NCI-H146 (cell line): ENCODE measurements around the gene CCDC33.

ENCODE experiments used
- DNase-seq: peaks from one replicate; lab custom pipeline; 2025; lab: John Stamatoyannopoulos, UW

The CCDC33 gene

DNA sequence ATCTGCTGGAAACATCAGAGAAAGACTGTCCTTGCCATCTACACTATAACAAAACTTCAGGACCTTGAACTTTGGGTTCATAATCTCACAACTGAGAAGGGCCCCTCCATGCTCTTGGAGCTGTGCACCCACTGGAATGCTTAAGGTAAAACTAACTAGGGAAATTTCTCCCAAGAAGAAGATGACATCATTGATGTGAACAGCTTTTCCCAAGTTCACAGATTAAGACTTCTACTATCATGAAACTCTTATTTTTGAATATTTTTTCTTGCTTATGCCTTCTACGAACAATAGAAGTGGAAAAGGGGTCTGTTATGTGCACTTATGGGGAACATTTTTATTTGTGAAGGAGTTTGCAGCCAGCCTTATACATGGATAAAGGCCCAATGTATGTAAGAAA is 126.4 kb downstream of the CCDC33 start:
- no peak for DNase-seq

GRCh38 chr15:74364936-74365597 is 128.9 kb downstream of the CCDC33 start:
- DNase-seq: no peak

DNA sequence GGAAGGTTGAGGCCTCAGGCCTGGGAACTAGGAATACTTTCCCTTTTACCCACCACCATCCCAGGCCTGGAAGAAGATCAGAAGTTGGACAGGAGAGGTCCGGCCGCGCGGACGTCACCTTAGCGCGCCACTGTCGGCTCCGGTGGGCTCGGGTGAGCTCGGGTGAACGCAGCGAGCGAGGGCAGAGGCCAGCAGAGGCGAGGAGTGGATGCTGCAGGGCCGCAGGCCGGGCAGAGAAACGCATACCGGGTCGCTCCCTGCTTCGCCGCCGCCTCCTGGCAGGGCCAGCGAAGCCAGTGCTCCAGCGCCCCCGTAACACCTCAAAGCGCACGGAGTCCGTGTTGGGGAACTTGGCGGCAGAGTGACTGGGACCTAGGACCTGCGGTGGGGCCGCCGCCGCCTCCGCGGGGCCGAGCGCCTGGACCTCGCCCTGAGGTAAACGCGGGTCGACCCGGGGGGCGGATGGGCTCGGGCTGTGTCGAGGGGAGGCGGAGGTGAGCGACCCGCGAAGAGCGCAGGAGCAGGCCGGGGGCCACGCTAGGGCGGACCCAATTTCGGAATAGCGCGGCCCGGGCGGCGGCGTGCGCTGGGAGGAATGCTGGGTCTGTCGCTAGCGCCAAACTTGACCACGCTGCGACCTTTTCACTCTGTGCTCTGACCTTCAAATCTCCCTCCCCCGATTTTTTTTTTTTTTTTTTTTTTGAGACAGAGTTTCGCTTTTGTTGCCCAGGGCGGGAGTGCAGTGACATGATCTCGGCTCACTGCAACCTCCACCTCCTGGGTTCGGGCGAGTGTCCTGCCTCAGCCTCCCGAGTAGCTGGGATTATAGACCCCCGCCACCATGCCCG is 129.7 kb downstream of the CCDC33 start:
- no peak for DNase-seq

- no peak for DNase-seq
These were observed 131.2 kb downstream of the CCDC33 start, which contains the start of gene CYP11A1 for GRCh38 chr15:74367296-74367854. Gene CYP11A1 (minus strand): TSS chr15:74367646. CDS start chr15:74367585, 61 bp downstream.

GRCh38 chr15:74368121-74368520 is 132.0 kb downstream of the CCDC33 start:
- no peak for DNase-seq

DNA sequence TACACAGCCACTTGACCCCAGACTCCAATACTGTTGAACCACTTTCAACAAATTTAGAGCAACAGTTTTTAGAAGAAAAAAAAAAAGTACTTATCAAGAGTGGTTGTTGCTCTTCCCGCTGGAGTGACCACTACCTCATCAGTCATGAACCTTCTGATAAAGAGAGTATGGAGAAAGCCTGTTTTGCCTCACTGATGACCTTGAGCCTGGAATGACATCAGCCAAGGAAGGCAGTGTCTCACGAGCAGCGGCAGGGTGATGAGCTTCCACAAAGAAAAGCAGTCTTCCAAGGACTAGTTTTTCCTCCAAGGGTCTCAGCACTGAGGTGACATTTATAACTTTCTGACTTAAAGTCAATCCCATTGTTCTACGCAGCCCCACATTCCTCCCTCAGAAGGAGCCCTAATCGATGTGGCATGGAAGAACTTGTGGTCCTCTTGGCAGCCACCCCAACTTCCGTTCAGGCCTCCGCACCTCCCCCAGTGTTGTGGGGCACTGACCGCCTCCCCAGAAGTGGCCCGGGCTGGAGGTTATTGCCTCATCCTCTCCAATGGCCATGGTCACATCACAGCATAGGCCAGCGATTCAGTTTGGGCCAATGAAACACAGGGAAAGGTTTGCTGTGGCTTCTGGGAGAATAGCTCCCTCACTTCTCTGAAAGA is 133.1 kb downstream of the CCDC33 start:
- DNase-seq: no peak

GRCh38 chr15:74369756-74370155 is 133.6 kb downstream of the CCDC33 start:
- no peak for DNase-seq

GRCh38 chr15:74370471-74370870 is 134.3 kb downstream of the CCDC33 start:
- no peak for DNase-seq

DNA sequence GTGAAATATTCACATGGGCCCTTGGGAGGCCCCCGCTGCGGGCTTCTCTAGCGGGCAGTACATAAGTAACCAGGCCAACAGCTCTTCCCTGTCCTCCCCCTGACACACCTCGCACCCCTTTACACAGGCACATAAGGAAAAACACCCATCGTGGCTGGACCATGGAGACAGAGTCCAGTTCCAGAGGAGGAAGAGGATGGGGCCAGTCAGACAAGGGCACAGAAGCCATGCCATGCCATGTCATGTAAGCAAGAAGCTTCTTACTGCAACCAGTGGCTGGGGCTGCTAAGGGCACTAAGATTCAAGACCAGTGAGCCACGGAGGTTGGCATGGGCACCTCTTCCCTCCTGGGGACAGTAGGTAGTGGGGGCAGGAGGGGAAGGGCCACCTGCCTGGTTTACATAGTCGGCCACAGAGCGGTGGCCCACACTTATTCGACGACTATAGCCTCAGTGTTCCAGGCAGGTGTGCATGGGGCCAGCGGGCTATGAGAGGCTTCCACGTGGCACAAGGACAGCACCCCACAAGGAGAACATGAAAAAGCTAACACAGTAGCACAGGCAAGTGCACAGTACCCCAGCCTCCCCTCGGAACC is 137.0 kb downstream of the CCDC33 start:
- DNase-seq: peak; percentile 15

DNA sequence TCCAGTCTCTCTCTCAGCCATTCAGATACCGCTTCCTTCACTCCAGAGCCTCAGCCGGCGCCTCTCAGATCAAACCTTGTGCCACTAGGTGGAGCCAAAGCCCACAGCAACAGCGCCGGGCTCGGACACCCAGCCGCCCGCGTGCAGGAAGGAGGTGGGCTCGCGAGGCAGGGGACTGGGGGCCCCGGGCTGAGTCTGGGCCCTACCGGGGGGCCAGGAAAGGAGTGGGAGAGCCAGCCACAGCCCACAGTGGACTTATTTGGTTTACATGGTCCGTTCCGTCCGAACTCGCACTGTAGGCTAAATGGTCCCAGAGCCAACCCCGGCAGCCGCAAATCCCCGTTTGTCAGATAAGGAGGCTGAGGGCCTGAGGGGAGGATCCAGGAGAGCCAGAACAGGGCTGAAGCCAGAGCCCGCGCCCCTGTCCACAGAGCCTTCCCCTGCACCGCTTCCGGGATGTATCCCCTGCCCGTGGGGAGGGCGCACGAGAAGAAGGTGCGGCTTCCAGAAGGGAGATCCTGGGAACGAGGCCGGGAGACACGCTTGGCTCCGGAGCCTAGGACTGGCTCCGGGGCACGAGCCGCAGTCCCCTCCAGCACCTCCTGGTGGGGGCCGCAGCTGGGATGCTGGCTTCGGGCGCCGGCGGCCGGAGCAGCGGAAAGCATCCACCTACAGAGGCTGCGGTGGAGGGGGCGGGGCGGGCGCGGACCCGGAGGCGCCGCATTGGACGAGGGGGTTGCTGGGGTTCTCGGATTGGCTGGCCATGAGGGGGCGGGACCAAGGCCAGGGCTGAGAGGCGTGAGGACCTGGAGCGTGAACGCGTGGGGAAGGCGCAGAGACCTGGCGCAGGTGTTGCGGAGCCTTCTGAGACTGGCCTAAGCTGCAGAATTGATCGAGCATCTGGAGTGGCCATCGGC is 137.9 kb downstream of the CCDC33 start:
- peak; percentile 94 for DNase-seq

DNA sequence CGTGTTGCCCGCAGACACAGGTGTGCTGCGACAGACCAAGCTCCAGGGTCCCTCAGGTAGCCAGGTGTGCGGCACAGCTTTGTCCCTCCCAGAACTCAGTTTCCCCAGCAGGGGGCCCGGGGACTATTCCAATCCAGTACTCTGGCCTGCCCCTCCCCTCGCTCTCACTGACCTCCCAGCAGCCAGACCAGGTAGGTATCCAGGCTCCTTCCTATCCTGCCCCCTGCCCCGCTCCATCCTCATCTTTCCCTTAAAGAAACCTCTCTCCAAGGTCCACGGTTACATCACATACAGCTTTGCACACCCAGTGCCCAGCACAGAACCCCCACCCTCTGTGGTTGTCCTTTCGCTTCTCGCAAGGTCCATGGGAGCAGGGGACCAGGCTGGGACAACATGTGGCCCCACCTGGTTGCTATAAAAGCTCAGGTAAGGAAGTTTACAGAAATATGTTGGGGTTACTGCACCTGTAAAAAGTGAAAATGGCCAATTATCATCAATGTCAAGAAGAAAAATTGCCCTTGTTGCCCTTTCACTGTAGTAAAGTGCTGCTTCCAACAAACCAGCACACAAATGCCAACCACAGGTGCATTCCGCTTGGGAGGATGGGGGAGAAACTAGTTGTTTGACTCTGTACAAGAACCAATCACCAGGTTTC is 138.6 kb downstream of the CCDC33 start:
- DNase-seq: no peak

DNA sequence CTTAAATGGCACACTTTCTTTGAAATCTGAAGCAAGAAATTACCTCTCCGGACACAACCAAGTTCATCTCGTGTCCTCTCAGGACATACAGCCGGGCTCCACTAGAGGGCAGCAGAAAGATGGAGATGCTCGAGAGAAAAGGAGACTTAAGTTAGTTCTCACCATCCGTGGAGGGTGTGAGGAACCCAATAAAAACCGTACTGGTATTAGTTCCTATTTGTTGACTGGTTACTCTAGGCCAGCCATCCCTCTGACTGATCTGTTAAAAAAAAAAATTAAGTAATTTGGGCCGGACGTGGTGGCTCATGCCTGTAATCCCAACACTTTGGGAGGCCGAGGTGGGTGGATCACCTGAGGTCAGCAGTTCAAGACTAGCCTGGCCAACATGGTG is 139.2 kb downstream of the CCDC33 start:
- DNase-seq: peak; percentile 73

- no peak for DNase-seq
These were observed 140.1 kb downstream of the CCDC33 start for GRCh38 chr15:74376226-74376625.

DNA sequence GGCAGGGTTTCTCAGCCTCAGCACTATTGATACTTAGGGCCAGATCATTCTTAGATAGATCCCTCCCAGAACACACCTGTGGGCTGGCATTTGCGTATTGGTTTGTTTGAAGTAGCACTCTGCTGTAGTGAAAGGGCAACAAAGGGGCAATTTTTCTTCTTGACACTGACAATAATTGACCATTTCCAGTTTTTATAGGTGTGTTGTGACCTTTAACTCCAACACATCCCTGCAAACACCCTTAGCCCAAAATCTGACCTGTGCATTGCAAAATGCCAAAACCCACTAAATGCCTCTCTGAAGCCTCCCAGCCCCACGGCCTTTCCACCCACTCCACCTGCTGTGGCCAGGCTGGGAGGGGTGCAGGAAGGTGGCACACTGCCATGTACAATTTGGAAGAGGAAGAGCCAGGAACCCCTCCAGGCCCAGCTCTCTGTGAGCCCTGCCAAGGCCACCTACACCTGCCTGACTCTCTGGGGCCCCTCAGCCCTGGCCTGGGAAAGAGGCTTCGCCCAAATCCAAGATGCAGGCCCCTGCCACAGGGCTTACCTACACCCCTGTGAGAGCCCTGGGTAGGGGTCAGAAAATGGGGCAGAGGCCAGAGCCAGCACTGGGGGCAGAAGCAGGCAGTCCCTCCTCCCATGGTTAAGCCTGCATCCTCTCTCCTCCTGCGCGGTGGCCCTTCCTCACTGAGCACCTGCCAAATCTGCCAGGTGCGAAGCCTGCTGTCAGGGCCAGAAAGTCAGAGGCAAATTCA is 140.9 kb downstream of the CCDC33 start:
- peak; percentile 2 for DNase-seq

- DNase-seq: no peak
These were observed 142.0 kb downstream of the CCDC33 start for GRCh38 chr15:74377831-74378766.

DNA sequence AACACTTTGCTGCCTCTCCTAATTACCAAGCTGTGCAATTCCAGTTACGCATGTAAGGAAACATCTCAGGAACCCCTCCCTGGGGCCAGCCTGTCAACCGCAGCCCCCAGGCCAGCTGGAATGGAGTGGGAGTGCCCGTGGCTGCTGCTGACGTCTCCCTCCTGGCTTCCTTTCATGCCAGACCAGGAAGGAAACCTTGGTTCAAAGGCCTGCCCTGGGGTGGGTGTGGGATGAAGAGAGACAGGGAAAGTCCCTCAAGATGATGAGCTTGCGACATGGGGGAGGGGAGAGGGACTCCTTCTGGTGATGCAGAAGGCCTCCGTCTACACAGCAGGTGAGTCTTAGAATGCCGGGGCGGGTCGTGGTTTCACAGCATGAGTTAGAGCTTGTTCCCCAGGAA is 142.7 kb downstream of the CCDC33 start:
- DNase-seq: no peak

DNA sequence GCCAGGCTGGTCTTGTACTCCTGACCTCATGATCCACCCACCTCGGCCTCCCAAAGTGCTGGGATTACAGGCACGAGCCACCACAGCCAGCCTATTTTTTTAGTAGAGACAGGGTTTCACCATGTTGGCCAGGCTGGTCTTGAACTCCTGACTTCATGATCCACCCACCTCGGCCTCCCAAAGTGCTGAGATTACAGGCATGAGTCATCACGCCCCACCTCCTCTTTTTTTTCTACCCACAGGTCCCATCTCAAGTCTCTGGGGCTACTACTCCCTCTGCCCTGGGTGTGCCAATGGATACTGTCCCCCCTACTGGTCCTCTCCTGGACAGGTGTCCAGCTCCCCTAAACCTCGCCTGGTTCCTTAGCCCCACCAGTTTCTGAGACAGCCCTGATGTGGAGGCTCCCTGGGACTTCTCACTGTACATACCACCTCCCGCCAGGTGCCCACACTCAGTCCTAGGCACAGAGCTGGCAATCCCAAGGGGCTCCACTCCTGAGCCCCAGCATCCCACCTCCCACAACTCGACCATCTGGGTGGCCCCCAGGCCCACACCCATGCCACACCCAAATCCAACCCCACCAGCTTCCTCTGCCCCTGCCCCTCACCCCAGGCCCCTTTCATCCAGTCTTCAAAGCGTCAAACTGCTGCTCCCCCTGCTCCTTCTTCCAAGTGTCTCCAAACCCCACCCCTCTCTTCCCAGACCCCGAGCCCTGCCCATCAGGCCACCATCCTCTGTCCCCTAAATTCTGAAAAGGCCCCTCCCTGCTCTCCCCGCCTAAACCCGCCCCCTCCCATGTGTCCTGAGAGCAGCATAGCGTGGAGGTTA is 144.4 kb downstream of the CCDC33 start:
- DNase-seq: no peak

DNA sequence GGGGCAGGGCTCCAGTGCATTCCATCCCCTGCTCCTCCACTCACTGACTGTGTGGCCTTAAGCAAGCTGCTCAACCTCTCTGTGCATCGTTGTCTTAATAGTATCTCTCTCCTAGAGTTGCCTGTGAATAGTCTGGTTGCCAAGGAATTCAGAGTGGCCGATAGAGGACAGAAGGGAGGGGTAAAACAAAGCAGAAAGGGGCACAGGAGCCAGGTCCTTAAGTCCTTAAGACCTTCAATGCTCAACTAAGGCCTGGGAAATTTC is 145.0 kb downstream of the CCDC33 start:
- no peak for DNase-seq
